GM21381 (cell line): ENCODE results near the gene UQCRQ.
A peak's percentile ranks its signal among the peaks of the same experiment; 100 is the strongest.

ENCODE experiments used
- ATAC-seq: cut with Tn5 transposase; IDR thresholded peaks from one replicate; pipeline ENCODE4 v1.9.1; 2021; ENCODE audit warnings: mild to moderate bottlenecking, moderate library complexity; ENCODE audit not compliant: unreplicated experiment

Gene UQCRQ

GRCh38 chr5:132866342-132867045 lies at the start of gene UQCRQ, which contains the start of gene GDF9:
Gene UQCRQ (plus strand): TSS chr5:132866642. CDS start chr5:132866882, 240 bp downstream.
Gene GDF9 (minus strand): TSS chr5:132866469. CDS start chr5:132864533, 1,936 bp downstream.
- ATAC-seq, result peak; percentile 99

DNA sequence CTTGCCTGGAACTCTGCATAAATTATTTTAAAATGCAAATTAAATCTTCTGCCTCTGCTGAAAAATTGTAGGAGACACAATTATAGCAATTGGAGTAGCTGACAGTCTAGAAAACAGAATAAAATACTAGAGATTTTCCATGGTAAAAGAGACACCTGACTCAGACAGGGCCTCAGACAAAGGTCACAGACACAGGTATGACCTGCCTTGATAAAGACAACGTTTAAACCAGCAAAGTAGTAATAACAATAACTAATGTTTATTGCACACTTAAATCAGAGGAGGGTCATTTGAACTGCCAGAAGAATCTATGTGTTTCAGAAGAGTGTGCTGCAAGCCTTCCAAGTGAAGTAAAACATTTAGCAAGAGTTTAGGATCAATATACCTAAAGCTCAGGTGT lies 49.4 kb upstream of the UQCRQ start:
- ATAC-seq, result no peak

DNA sequence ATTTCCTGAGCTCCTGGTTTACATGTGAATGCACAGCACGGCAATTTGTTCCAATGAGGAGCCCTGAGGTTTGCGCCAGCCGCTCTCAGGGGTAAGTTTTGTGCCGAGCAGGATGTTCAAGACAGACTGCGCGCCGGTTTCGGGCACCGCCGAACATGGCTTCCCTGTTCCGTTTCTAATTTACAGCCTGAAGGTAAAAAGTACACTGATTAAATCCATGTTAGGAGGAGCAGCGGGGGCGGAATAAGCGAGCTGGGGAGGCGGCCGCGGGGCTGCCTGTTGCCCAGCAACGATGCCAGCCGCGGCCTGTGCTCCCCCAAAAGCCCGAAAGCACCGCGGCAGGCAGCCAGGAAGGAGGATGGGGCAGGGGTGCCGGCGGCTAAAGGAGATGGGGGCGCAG lies 47.0 kb upstream of the UQCRQ start:
- no peak for ATAC-seq

- ATAC-seq, result no peak
These were observed 46.2 kb upstream of the UQCRQ start for GRCh38 chr5:132820162-132820754.

DNA sequence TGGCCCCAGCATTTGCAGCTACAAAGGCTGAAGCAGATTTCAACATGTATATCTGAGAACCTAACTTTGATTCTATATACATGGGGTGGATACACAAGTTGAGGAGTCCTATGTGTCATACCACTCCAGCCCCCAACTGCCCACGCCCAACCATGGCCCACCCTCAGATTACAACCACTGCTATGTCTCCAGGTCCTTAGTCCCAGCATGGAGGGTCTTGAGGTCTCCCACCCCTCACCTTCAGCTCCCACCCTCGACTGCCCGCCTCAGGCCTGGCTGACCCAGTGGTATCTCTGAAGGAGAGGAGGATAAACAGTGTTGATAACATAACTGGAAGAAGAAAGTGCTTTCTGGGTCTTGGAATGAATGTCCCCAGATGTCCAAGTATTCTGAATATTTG lies 45.1 kb upstream of the UQCRQ start:
- no peak for ATAC-seq

GRCh38 chr5:132821791-132822190 lies 44.7 kb upstream of the UQCRQ start:
- no peak for ATAC-seq

DNA sequence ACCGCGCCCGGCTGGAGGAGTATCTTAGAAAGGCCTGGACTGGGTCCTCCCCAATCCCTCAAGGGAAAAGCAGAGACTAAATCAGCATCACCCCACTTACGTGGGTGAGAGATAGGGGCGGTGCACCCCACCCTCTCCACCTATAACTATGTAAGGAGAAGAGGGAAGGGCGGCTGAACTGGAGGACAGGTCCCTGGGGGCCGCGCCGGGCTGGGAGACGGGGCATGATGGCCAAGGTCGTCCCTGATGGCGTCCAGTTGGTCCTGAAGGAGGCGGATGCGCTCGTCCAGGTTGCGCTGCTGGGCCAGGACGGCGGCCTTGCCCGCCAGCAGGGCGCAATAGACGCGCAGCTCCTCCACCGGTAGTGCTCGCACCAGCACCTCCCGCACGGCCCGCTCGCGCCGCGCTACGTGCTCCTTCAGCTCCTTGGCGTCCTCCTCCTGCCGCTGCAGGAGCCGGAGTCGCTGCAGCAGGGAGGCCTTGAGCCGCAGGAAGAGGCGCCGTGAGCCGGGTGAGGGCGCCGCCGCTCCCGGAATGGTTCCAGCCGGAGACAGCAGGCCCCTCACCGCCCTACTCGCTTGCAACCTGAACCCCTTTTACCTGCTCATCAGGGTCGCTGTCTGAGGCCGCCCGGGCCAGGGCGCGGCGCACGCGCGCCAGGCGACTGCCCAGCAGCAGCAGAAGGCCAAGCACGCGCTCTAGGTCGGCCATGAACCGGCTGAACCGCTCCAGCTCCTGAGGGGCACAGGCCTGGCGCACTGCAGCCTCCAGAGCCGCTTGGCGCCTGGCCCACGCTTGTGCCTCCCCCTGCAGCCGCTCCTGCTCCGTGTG lies 43.6 kb upstream of the UQCRQ start:
- ATAC-seq, result no peak

DNA sequence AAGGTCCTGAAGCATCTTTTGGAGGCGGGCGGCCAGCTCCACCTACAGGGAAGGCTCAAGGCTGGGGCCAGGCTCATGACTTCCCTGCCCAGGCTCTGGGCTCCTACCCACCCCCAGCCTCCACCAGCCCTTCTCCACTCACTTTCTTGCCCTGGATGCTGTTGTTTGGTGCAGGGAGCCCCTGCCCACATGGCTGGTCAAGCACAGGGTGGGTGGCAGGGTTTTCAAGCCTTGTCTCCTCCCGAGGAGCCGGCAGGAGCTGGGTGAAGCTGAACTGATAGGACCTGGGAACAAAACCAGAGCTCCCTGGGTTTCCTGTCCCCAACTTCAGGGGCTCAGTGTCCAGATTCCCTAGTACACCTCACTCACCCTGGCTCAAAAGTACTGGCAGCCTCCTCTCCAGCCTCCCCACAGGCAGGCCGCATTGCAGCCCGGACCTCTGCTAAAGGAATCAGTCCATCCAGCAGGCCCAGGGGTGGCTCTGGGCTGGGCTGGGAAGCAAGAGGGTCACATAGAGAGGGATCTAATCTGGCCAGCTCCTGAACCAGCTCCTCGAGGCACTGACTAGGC lies 42.9 kb upstream of the UQCRQ start:
- ATAC-seq, result no peak

GRCh38 chr5:132824426-132824825 lies 42.0 kb upstream of the UQCRQ start:
- ATAC-seq, result no peak

- ATAC-seq, result no peak
These were observed 41.2 kb upstream of the UQCRQ start for GRCh38 chr5:132825033-132825833.

DNA sequence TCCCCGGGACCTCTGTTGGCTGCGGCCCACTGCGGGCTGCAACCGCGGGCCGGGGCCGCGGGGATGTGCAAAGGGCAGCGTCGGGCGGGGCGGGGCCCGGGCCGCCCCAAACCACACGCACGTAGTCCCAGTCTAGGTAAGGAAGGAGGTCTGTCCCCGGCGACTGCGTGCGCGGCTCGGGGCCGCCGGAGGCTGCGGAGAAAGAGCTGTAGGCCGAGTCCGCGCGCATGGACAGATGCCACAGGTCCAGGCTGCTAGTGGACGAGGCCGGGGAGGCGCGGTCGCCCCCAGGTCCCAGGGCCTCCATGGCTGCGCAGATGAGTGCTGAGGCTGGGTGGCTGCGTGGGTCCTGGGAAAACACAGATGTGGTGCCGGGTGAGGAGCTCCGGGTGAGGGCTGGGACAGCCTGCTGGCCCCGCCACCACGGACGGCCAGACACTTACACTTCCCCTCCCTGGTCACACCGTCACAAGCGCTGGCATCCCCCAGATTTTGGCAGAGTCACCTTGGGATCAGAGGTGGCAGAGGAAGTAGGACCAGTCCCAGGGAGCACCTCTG lies 40.5 kb upstream of the UQCRQ start:
- no peak for ATAC-seq

DNA sequence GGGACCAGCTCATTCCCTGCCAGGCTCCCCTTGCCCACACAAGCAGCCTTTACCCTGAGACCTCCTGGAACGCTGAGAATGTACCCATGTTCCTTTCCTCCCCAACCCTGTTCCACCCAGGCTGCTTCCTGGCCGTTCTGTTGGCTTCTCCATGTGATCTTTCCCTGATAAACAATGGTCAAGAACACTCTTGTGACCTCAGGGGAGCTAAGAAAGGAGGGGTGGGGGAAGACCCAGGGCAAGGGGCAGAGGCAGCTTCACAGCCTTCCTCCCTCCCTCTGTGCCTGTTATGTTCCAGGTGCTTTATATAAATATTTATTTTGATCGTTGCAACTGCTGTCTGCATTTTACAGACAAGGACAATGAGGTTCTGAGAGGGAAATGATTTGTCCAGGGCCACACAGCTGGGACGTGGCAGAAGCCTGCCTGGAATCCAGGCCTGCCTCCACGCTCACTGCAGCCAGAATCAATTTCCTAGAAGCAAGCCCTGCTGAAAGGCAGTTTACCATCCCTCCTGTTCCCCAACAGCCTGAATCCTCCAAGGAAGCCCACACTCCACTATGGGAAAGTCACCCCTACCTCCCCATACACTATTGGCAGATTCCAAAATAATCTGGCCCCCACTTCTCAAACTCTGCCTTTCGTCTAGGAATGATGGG lies 39.9 kb upstream of the UQCRQ start:
- no peak for ATAC-seq

DNA sequence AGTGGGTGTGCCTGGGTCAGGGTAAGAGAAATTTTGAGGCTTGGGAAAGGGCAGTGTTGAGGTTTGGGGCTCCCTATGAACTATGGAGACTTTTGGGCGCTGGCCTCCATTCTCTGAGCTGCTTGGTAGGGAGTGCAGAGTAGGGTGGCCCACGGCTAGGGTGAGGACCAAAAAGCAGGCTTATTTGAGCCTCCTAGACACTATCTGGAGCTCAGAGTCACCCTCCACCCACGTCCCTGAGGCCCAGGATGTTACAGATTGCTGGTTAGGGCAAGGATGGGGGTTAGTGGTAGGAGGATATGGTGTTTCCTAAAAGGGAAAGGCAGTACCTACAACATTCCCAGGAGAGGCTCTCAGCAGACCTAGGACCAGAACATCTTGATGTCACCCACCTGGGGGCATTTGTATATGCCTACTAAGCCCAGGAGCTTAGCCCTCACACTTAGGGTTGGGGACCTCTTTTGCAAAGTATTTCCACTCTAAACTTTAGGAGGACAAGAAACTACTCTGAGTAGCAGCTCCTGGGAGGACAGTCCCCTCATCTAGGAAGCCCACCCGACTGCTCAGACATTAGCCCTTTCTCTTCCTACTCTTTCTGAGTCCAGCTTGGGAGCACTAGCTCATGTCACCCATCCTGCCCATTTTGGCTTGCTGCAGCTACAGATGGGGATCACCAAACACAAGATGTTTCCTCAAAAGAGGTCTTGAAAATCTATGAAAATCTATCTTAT lies 38.3 kb upstream of the UQCRQ start:
- no peak for ATAC-seq

GRCh38 chr5:132828846-132829494 lies 37.5 kb upstream of the UQCRQ start:
- ATAC-seq, result no peak

DNA sequence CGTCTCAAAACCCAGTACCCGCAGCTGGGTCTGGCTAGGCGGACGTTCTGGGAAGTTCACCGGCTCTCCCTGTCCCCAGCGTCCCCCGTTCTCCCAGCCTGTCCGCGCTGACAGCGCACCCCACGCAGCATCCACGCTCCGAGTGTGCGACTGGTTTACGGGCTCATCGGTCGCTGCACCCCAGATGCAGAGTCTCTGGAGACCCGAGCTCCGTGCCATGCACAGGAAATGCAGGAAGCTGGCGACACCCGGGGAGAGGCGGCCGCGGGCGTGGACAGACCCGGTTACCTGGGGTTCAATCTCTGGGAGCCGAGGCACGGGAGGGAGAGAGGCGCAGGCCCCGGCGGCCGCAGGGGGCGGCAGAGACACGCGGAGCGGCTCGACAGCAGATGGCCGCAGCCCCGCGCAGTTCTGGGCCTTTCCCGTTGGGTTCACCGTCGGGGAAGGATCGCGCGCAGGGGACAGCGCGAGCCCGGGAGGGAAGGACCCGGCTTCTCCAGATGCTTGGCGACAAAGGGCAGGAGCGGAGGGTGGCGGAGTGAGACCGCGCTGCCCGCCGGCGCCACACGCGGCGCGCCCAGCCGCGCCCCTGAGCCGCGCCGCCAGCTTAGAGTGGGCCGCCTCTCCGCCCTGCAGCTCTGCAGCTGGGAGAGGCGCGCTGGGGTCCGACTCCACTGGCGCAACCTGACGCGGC lies 36.6 kb upstream of the UQCRQ start:
- ATAC-seq, result peak; percentile 67

DNA sequence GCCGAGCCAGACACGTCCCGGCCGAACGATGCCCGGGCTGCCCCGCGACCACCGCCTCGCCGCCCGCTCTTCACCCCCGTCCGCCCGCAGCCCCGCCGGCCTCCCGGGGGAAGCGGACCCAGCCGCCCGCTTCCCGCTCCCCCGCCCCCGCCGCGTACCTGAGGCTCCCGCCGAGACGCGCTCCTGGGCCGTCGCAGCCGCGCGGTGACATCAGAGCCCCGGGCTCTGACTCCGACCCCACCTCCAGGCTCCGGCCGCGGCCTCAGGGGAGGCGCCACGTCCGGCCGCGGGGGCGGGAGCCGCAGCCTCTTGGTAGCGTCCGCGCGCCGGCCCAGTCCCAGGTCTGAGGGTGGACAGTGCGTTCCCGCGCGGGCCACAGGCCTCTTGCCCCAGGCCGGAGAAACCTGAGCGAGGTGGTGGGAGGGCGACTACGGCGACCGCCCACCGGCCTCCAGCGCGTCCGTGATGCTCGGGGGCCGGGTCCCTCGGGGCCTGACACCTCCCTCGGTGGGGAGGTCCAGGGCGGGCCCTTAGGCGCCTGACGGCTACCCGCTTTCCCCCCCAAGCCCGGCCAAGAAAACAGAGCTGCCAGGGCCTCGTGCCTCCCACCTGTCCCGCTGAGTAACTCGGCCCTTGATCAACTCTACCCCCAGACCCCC lies 35.9 kb upstream of the UQCRQ start, which contains the start of gene SHROOM1:
SHROOM1 (minus strand) TSS at position 212 of the 659 bp plus-strand sequence. CDS start 4,507 bp downstream, outside the sequence.
- peak; percentile 76 for ATAC-seq

GRCh38 chr5:132831095-132831860 lies 35.2 kb upstream of the UQCRQ start:
- no peak for ATAC-seq
